Upper lobe of right lung (tissue), 1 donor: ENCODE data around the gene RPRD1A. TPM values are rescaled to one million over a fixed set of nuclear protein-coding genes. Genes with fewer than 3 reads are reported as not detected.

Experiments
- ATAC-seq: fragments of 200-7000 bp; cut with Tn5 transposase; one replicate; pipeline ENCODE4 v1.9.1; 2020; ENCODE audit warnings: mild to moderate bottlenecking, moderate library complexity
- DNase-seq: peaks from one replicate; pipeline ENCODE4 v3.0.0-alpha.2; 2020
- H3K27ac ChIP-seq: fragments of 200-600 bp; one replicate; pipeline ENCODE4 v1.8.0; 2022
- H3K27me3 ChIP-seq: fragments of 200-600 bp; one replicate; pipeline ENCODE4 v1.8.0; 2022; ENCODE audit warnings: mild to moderate bottlenecking
- H3K36me3 ChIP-seq: fragments of 200-600 bp; one replicate; pipeline ENCODE4 v1.8.0; 2022
- H3K4me1 ChIP-seq: fragments of 200-600 bp; one replicate; pipeline ENCODE4 v1.8.0; 2022
- H3K4me3 ChIP-seq: fragments of 200-600 bp; one replicate; pipeline ENCODE4 v1.8.0; 2022; ENCODE audit warnings: mild to moderate bottlenecking
- H3K9me3 ChIP-seq: fragments of 200-600 bp; one replicate; pipeline ENCODE4 v1.8.0; 2022
- CTCF ChIP-seq: fragments of 200-600 bp; IDR thresholded peaks from one replicate; pipeline ENCODE4 v1.8.0; 2022; ENCODE audit warnings: antibody characterized with exemption
- intact Hi-C: fragments of 100-400 bp; cut with DNase I; formaldehyde crosslinking; loops from one replicate; pipeline ENCODE4 v1.11.0; 2022
- total RNA-seq: library from RNA; stranded (reverse); fragmentation: NEBNext Ultra II Directional; extraction: Animal tissue kit (Norgen Biotek cat#: 25700); gene quantifications from one replicate; pipeline ENCODE4 v1.2.1, GENCODE V29; 2021
- donor health status: DM: no; HTN: yes; CAD: no; lungs with severe emphysema.

Gene RPRD1A
- total RNA-seq, 1 donor from 2014 or later = 45.4 TPM

GRCh38 chr18:36045241-36045991, 21.9 kb downstream of the RPRD1A start:
- Histone ChIP-seq H3K27me3 (no peaks in the 10 kb centered on the region), H3K4me1 (peaks cover 7% of the 10 kb centered on the region), H3K27ac (no peak overlapping the region), H3K4me3 (no peak overlapping the region), H3K9me3 (no peaks in the 10 kb centered on the region), H3K36me3 (no peaks in the 10 kb centered on the region)
- DNase-seq = no peak
- ATAC-seq = no peak
- no peak for TF ChIP-seq CTCF
- intact Hi-C loops = no loop called here

- TF ChIP-seq CTCF = no peak
- Histone ChIP-seq H3K9me3 (peaks cover 4% of the 10 kb centered on the region), H3K27ac (no peak overlapping the region), H3K36me3 (no peaks in the 10 kb centered on the region), H3K4me1 (peaks cover 7% of the 10 kb centered on the region), H3K4me3 (no peak overlapping the region), H3K27me3 (no peaks in the 10 kb centered on the region)
- intact Hi-C loops = no loop called here
- ATAC-seq (no peak), DNase-seq (no peak)
Measured at GRCh38 chr18:36043153-36043552, 24.2 kb downstream of the RPRD1A start.

GRCh38 chr18:36041146-36041545, 26.2 kb downstream of the RPRD1A start:
- DNase-seq (no peak), ATAC-seq (no peak)
- Histone ChIP-seq H3K36me3 (no peaks in the 10 kb centered on the region), H3K27ac (no peak overlapping the region), H3K9me3 (peaks cover 6% of the 10 kb centered on the region), H3K27me3 (no peaks in the 10 kb centered on the region), H3K4me3 (no peak overlapping the region), H3K4me1 (peaks cover 7% of the 10 kb centered on the region)
- intact Hi-C loops = no loop called here
- no peak for TF ChIP-seq CTCF

GRCh38 chr18:36038102-36038663, 29.2 kb downstream of the RPRD1A start:
- TF ChIP-seq CTCF = no peak
- ATAC-seq (no peak), DNase-seq (no peak)
- Histone ChIP-seq H3K9me3 (peaks cover 6% of the 10 kb centered on the region), H3K4me3 (no peak overlapping the region), H3K27ac (no peak overlapping the region), H3K4me1 (no peaks in the 10 kb centered on the region), H3K36me3 (no peaks in the 10 kb centered on the region), H3K27me3 (no peaks in the 10 kb centered on the region)
- intact Hi-C loops = no loop called here

GRCh38 chr18:36035253-36035652, 32.1 kb downstream of the RPRD1A start:
- Histone ChIP-seq H3K9me3 (peaks cover 6% of the 10 kb centered on the region), H3K4me1 (no peaks in the 10 kb centered on the region), H3K27me3 (no peaks in the 10 kb centered on the region), H3K36me3 (peaks cover 6% of the 10 kb centered on the region), H3K27ac (no peak overlapping the region), H3K4me3 (no peak overlapping the region)
- no peak for ATAC-seq
- no peak for TF ChIP-seq CTCF
- intact Hi-C loops = no loop called here
- DNase-seq = no peak
